ENCODE measurements around the gene BCL2L15.

Gene BCL2L15

DNA sequence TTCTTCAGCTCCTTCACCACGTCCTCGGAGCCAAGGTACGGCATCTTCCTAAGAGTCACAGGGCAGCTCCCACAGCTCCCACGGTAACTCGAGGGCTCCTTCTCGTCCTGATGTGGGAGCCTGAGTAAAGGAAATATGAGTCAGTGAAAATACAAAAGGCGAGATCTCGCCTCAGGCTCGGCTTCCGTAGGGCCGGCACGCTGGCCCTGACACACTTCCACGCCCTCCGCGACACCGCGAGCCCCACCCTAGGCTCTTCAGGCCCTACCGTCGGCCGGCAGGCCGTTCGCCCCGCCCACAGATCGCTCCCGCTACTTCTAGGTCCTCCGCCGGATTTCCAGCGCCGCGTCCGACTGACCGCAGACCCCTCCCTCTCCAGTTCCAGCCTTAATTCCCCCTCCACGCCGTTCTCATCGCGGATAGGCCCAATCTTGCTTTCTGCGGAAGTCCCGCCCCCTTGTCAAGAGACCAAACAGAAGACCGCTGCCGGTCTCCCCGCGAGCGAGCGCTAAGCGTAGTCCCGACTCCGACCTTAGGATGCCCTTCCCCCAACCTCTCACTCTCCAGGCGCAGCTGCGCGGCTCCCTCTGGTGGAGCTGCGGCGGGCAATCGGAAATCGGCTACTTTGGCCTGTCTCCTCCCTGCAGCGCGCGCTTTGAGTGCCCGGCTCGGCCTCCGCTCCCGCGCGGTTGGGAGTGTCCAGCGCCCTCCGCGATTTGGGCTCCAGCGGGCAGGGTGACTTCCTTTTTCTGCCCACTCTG is 17.5 kb upstream of the BCL2L15 start, which contains the start of the genes AP4B1 and DCLRE1B:
Gene AP4B1, minus strand, starts transcription at position 126 of the 761 bp plus-strand sequence. Its CDS starts 82 bp downstream, at position 44.
Gene DCLRE1B, plus strand, starts transcription at position 653 of the 761 bp plus-strand sequence. CDS start 261 bp downstream, outside the sequence.
- DNase-seq = peak; percentile 99

GRCh38 chr1:113904293-113904673 is 16.9 kb upstream of the BCL2L15 start:
- peak; percentile 42 for DNase-seq

DNA sequence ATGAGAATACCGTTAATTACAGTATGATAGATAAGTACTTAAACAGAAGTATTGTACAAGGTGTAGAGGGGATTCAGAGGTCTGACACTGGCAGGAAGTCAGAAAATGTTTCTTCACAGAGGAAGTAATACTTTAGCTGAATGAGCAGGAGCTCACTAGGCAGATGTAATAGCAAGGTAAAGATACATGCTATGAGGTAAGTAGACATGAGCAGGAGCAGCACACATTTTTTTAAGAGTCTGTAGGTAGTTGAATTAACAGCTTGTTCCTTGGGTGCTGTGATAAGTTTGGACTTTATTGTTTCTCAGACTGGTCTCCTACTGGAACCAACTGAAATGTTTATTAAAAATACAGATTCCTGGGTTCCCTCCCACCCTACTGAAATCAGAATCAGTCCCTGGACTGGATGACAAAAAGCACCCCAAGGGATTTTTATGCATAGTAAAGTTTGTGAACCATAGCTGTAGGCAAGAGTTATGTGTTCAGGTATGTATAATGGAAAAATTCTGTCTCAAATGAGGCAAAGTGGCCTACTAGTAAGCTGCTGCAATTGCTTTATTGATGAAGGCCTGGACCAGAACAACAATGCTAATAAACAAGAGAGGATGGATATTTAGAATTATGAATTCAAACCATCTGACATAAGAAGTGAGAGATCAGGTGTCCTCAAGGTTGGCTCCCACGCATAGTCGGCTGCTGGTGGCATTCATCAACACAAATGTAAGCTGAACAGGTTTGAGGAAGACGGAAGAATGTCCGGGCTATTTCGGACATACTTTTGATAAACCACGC is 16.3 kb upstream of the BCL2L15 start:
- DNase-seq = no peak

DNA sequence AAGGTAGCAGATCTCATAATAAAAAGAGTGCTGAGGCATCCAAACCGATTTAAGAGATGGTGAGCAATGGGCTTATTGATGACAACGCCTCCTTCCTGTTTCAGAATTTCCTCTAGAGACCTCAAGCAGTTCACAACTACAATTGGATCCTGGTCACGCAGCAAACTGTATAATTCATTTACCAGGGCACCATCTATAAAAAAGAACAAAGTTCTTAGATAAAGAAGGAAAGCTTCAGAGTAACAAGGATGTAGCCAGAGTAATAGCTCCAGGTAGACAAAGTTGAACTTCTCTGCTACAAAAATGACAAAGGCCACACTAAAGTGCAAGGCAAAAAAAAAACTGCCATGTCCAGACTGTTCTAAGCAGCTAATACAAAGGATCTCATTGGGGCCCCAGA is 13.8 kb upstream of the BCL2L15 start:
- DNase-seq = no peak

- no peak for DNase-seq
Observed at GRCh38 chr1:113899111-113899510, 11.7 kb upstream of the BCL2L15 start.

DNA sequence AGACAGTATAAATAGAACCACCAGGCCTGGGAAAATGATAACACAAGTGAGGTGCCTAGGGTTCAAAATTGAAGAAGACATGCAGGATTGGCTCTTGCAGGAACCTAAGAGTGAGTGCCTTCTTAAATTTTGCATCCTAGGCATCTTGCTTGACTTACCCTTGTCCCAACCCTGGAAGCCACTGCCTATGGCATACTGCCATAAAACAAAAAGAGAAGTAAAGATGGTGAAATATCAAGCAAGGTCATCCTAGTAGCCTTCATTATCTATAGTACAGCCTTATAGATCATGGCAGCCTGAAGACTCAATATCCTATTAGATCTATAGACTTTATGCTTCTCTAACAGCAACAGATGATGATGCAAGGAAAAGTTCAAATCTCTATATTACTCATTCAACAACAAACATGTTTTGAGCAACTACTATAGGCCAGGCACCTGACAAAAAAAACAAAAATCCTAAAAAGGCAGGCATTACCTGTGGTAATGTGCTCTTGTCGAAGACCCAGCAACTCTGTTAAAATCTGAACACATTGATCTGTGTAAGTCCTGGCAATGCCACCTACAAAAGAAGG is 10.9 kb upstream of the BCL2L15 start:
- DNase-seq = no peak

DNA sequence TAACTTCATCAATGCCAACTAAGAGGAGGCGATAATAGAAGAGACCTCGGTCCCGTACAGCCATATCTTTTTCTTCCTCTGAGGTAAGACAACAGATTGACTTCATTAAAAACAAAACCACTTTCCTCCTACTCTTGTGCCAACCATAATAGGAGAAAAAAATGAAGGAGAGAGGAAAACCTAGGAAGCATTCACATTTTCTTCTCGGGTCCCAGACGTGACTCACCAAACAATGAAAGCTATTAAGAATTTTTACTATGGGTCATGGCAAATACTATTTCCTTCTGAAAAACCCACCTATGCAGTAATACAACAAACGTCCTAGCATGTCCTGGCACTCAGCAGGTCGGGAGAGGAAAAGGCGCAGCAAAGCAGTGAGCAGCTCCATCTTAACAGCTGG is 8.6 kb upstream of the BCL2L15 start:
- DNase-seq = no peak

DNA sequence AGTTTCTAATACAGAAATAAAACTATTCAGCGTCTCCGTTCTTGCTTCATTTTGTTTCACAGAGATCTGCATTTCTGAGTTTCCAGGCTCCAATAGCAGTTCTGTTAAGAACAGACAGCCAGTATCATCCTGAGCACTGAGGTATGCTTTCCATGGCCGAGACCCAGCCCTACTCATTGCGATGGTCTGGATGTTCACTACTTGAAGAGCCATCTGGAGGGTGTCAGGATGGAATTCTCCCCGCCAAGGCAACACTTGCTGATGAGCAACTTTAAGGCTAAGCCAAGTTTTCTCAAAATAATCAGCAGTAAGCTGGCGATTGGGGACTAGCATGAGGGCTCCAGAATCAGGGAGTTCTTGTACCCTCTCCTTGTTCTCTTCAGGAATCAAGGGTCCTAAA is 7.7 kb upstream of the BCL2L15 start:
- no peak for DNase-seq

DNA sequence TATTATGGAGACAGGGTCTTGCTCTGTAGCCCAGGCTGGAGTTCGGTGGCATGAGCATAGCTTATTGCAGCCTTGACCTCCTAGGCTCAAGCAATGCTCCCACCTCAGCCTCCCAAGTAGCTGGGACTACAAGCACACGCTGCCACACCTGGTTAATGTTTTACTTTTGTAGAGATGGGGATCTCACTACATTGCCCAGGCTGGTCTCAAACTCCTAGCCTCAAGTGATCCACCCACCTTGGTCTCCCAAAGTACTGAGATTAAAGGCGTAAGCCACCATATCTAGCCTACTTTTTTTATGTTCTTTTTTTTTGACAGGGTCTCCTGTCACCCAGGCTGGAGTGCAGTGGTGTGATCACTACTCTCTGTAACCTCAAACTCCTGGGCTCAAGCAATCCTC is 5.9 kb upstream of the BCL2L15 start:
- no peak for DNase-seq

DNA sequence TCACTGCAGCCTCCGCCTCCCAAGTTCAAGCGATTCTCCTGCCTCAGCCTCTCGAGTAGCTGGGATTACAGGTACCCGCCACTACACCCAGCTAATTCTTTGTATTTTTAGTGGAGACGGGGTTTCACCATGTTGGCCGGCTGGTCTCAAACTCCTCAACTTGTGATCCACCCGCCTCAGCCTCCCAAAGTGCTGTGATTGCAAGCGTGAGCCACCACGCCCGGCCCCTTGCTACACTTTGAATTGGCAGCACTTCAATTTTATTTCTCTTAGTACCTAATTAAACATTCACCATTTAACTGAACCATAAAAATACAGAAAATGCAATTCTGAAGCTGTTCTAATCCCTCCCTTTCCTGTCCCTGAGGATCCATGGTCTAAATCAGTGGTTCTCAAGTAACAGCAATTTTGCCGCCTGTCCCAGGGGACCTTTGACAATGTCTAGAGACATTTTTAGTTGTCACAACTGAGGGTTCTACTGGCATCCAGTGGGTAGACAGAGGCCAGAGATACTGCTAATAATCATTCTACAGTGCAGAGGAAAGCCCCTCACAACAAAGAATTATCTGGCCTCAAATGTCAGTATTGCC is 4.3 kb upstream of the BCL2L15 start:
- DNase-seq = no peak

DNA sequence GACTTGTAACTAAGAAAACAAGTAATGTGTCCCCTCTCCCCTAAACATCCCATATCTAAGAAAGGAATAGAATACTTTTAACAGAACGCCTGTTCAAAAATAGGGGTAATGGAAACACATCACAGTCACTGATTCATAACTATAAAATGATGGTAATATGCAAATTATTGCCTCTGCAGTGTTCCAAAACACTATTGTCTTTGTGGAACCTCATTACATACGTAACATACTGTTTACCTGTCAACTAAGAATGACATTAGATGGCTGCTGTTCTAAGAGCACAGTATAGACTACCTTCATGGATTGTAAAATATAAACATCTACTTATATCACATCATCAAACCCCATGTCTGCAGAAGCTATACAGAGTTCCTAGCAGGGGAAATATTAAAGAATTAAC is 3.4 kb upstream of the BCL2L15 start:
- DNase-seq = no peak

- DNase-seq = no peak
Observed at GRCh38 chr1:113886417-113887401, 672 bp downstream of the BCL2L15 start.

- no peak for DNase-seq
Observed at GRCh38 chr1:113881661-113882060, 5.7 kb downstream of the BCL2L15 start.

- no peak for DNase-seq
Observed at GRCh38 chr1:113879739-113880038, 7.7 kb downstream of the BCL2L15 start.

DNA sequence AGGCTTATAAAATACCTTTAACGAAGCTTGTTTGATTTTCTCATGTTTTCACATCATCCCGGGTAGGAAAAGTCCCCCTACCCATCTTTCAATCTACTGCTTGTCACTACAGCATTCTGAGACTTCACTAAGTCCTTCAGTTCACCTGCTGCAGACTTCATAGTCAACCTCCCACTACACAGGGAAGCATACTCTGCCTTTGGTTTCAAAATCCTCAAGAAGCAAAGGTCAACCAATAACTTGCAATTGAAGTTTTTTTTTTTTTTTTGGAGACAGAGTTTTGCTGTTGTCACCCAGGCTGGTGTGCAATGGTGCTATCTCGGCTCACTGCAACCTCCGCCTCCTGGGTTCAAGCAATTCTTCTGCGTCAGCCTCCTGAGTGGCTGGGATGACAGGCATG is 11.2 kb downstream of the BCL2L15 start:
- DNase-seq = no peak

- DNase-seq = no peak
Observed at GRCh38 chr1:113875714-113876113, 11.7 kb downstream of the BCL2L15 start.

DNA sequence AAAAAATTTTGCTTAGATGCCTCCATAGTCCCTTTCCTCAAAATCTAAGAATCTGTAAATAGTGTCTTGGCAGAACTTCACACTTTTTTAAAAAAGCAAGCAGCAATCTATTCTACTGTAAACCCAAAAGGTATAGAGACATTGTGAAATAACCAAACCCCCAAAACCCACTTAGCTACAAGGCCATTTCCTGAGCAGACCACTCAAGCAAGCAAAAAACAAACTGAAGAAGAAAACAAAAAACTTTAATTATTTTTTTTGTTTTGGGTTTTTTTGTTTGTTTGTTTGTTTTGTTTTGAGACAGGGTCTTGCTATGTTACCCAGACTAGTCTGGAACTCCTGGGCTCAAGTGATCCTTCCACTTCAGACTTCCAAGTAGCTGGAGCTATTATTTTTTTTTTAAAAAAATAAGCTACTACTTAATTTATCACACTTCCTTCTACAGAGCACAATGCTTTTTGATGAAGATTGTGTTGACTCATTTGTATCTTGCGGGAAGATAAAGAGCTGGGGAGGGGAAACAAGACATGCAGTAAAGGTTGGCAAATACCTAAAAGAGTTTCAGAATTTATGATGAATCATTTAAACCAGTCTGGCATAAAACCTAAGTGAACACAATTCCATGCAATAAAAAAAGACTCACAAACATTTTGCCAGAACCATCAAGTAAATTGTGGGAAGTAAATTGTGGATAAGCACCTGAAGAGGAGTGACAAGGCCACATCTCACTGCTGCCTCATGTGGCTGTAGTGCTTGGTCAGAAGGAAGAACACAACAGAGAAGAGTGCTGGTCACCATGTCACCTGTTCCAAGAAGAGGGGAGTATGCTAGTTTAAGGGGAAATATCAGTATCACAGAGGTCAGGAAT is 13.1 kb downstream of the BCL2L15 start:
- DNase-seq = no peak

DNA sequence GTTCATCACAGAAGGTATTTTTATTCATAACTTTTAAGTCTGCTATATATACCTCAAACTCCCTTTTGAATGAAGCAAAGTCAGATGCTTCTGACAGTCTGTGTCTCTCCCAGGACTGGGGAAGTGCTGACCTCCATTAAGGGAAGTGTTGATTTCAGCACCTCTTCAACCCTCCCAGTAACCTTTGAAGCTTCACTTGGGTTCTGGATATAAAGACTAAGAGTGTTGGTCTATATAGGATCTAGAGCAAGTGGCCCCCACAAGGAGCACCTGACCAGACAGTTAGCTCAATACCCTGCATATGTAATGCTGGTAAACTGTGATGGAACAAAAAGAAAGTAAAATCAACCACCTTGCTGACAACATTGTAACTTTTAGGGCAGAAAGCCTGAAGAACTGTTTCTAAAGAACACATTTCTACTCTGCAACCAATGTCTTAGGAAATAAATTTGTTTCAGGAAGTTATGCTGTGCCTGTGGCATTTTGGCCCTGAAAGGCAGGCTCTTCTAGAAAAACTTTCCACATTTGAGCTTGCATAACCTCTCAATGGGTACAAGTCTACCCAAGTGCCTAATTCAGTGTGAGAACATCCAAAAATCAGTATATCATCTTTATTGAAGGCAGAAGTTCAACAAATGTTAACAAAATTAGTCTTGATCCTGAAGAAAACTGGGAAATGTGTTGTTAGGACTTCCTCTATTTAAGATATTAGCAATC is 15.0 kb downstream of the BCL2L15 start:
- DNase-seq = no peak

- DNase-seq = no peak
Observed at GRCh38 chr1:113871597-113872113, 15.7 kb downstream of the BCL2L15 start, which contains the start of gene PTPN22. Gene PTPN22, minus strand, starts transcription at chr1:113871712.

DNA sequence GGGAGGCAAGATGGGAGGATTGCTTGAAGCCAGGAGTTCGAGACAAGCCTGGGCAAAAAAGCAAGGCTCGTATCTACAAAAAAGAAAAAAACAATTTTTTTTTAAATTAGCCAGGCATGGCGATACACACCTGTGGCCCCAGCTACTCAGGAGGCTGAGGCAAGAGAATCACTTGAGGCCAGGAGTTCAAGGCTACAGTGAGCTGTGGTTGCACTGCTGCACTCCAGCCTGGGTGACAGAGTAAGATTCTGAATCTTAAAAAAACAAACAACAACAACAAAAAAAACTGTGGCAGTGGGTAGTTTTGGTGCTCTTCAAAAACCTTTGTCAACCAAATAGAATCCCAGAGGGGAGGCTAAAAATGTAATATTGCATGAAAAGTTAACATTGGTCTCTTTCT is 16.6 kb downstream of the BCL2L15 start:
- no peak for DNase-seq

All from NCI-H774 (cell line).